ENCODE measurements around the gene SUSD6.

The SUSD6 gene

GRCh38 chr14:69673104-69673503 lies 61.7 kb downstream of the SUSD6 start:
- Histone ChIP-seq H3K79me1 (ENCODE audit: low read length) (no peaks in the 10 kb centered on the region), H3K9ac (ENCODE audit: low read length) (no peak overlapping the region), H3K27me3 (ENCODE audit: insufficient read depth, low read length, poor library complexity) (no peaks in the 10 kb centered on the region), H3K18ac (ENCODE audit: low read length) (no peak overlapping the region), H2BK120ac (ENCODE audit: low read depth, low read length) (no peak overlapping the region), H2BK15ac (replicated peaks; ENCODE audit: low read depth) (no peak overlapping the region), H3K79me2 (ENCODE audit: control insufficient read depth, insufficient read depth, low read length) (no peaks in the 10 kb centered on the region), H3K4me1 (ENCODE audit: control insufficient read depth, low read depth, low read length) (peaks cover 6% of the 10 kb centered on the region), H4K5ac (ENCODE audit: low read length) (no peak overlapping the region), H2AK5ac (ENCODE audit: low read length) (no peak overlapping the region), H3K56ac (ENCODE audit: low read length) (no peak overlapping the region), H3K4me2 (ENCODE audit: low read length) (no peak overlapping the region), H3K4me3 (ENCODE audit: low read length) (no peak overlapping the region), H3K23ac (ENCODE audit: low read length) (no peak overlapping the region), H3K4ac (ENCODE audit: low read depth, low read length) (no peak overlapping the region), H2BK5ac (ENCODE audit: low read length) (no peak overlapping the region), H3K27ac (ENCODE audit: low read depth, low read length) (no peak overlapping the region), H3K36me3 (ENCODE audit: control insufficient read depth, insufficient read depth, low read length) (no peaks in the 10 kb centered on the region), H4K8ac (ENCODE audit: low read depth, low read length) (no peak overlapping the region)
- DNase-seq = no peak

- Histone ChIP-seq H2AK5ac (ENCODE audit: low read length) (no peak overlapping the region), H3K79me1 (ENCODE audit: low read length) (no peaks in the 10 kb centered on the region), H3K36me3 (ENCODE audit: control insufficient read depth, insufficient read depth, low read length) (no peaks in the 10 kb centered on the region), H3K4ac (ENCODE audit: low read depth, low read length) (no peak overlapping the region), H3K4me2 (ENCODE audit: low read length) (no peak overlapping the region), H3K79me2 (ENCODE audit: control insufficient read depth, insufficient read depth, low read length) (no peaks in the 10 kb centered on the region), H3K4me1 (ENCODE audit: control insufficient read depth, low read depth, low read length) (peaks cover 6% of the 10 kb centered on the region), H4K8ac (ENCODE audit: low read depth, low read length) (no peak overlapping the region), H2BK120ac (ENCODE audit: low read depth, low read length) (no peak overlapping the region), H3K27ac (ENCODE audit: low read depth, low read length) (no peak overlapping the region), H3K9ac (ENCODE audit: low read length) (no peak overlapping the region), H2BK5ac (ENCODE audit: low read length) (no peak overlapping the region), H2BK15ac (replicated peaks; ENCODE audit: low read depth) (no peak overlapping the region), H4K5ac (ENCODE audit: low read length) (no peak overlapping the region), H3K18ac (ENCODE audit: low read length) (no peak overlapping the region), H3K27me3 (ENCODE audit: insufficient read depth, low read length, poor library complexity) (no peaks in the 10 kb centered on the region), H3K56ac (ENCODE audit: low read length) (no peak overlapping the region), H3K4me3 (ENCODE audit: low read length) (no peak overlapping the region), H3K23ac (ENCODE audit: low read length) (no peak overlapping the region)
- no CpG with 5 or more reads among the region's 9 CpGs for WGBS (ENCODE audit: extremely low coverage, insufficient coverage, low lambda C conversion rate)
- peak; percentile 39 for DNase-seq
These were observed 62.3 kb downstream of the SUSD6 start for GRCh38 chr14:69673578-69674305.

- Histone ChIP-seq H2AK5ac (ENCODE audit: low read length) (no peak overlapping the region), H3K27ac (ENCODE audit: low read depth, low read length) (no peak overlapping the region), H2BK5ac (ENCODE audit: low read length) (no peak overlapping the region), H3K23ac (ENCODE audit: low read length) (no peak overlapping the region), H2BK15ac (replicated peaks; ENCODE audit: low read depth) (no peak overlapping the region), H3K9ac (ENCODE audit: low read length) (no peak overlapping the region), H3K56ac (ENCODE audit: low read length) (no peak overlapping the region), H3K27me3 (ENCODE audit: insufficient read depth, low read length, poor library complexity) (no peaks in the 10 kb centered on the region), H3K18ac (ENCODE audit: low read length) (no peak overlapping the region), H3K4me1 (ENCODE audit: control insufficient read depth, low read depth, low read length) (peaks cover 6% of the 10 kb centered on the region), H2BK120ac (ENCODE audit: low read depth, low read length) (no peak overlapping the region), H3K79me2 (ENCODE audit: control insufficient read depth, insufficient read depth, low read length) (no peaks in the 10 kb centered on the region), H3K4me3 (ENCODE audit: low read length) (no peak overlapping the region), H4K8ac (ENCODE audit: low read depth, low read length) (no peak overlapping the region), H3K4me2 (ENCODE audit: low read length) (no peak overlapping the region), H3K79me1 (ENCODE audit: low read length) (no peaks in the 10 kb centered on the region), H3K36me3 (ENCODE audit: control insufficient read depth, insufficient read depth, low read length) (no peaks in the 10 kb centered on the region), H4K5ac (ENCODE audit: low read length) (no peak overlapping the region), H3K4ac (ENCODE audit: low read depth, low read length) (no peak overlapping the region)
- WGBS (ENCODE audit: extremely low coverage, insufficient coverage, low lambda C conversion rate) = no CpG with 5 or more reads among the region's 3 CpGs
- no peak for DNase-seq
These were observed 63.3 kb downstream of the SUSD6 start for GRCh38 chr14:69674546-69675244.

- Histone ChIP-seq H3K18ac (ENCODE audit: low read length) (no peak overlapping the region), H2BK15ac (replicated peaks; ENCODE audit: low read depth) (no peak overlapping the region), H2BK120ac (ENCODE audit: low read depth, low read length) (no peak overlapping the region), H3K27me3 (ENCODE audit: insufficient read depth, low read length, poor library complexity) (no peaks in the 10 kb centered on the region), H3K4me3 (ENCODE audit: low read length) (no peak overlapping the region), H2BK5ac (ENCODE audit: low read length) (no peak overlapping the region), H3K9ac (ENCODE audit: low read length) (no peak overlapping the region), H3K56ac (ENCODE audit: low read length) (no peak overlapping the region), H3K23ac (ENCODE audit: low read length) (no peak overlapping the region), H2AK5ac (ENCODE audit: low read length) (no peak overlapping the region), H3K4ac (ENCODE audit: low read depth, low read length) (no peak overlapping the region), H4K8ac (ENCODE audit: low read depth, low read length) (no peak overlapping the region), H3K4me1 (ENCODE audit: control insufficient read depth, low read depth, low read length) (peaks cover 6% of the 10 kb centered on the region), H3K4me2 (ENCODE audit: low read length) (no peak overlapping the region), H3K36me3 (ENCODE audit: control insufficient read depth, insufficient read depth, low read length) (no peaks in the 10 kb centered on the region), H4K5ac (ENCODE audit: low read length) (no peak overlapping the region), H3K79me2 (ENCODE audit: control insufficient read depth, insufficient read depth, low read length) (no peaks in the 10 kb centered on the region), H3K79me1 (ENCODE audit: low read length) (no peaks in the 10 kb centered on the region), H3K27ac (ENCODE audit: low read depth, low read length) (no peak overlapping the region)
- no CpG with 5 or more reads among the region's 1 CpG for WGBS (ENCODE audit: extremely low coverage, insufficient coverage, low lambda C conversion rate)
- no peak for DNase-seq
These were observed 63.8 kb downstream of the SUSD6 start for GRCh38 chr14:69675245-69675583.

- Histone ChIP-seq H3K27me3 (ENCODE audit: insufficient read depth, low read length, poor library complexity) (no peaks in the 10 kb centered on the region), H3K27ac (ENCODE audit: low read depth, low read length) (no peak overlapping the region), H3K4ac (ENCODE audit: low read depth, low read length) (no peak overlapping the region), H2BK15ac (replicated peaks; ENCODE audit: low read depth) (no peak overlapping the region), H3K23ac (ENCODE audit: low read length) (no peak overlapping the region), H4K5ac (ENCODE audit: low read length) (no peak overlapping the region), H3K79me1 (ENCODE audit: low read length) (no peaks in the 10 kb centered on the region), H3K4me1 (ENCODE audit: control insufficient read depth, low read depth, low read length) (peaks cover 6% of the 10 kb centered on the region), H3K36me3 (ENCODE audit: control insufficient read depth, insufficient read depth, low read length) (no peaks in the 10 kb centered on the region), H3K4me2 (ENCODE audit: low read length) (no peak overlapping the region), H3K4me3 (ENCODE audit: low read length) (no peak overlapping the region), H4K8ac (ENCODE audit: low read depth, low read length) (no peak overlapping the region), H3K9ac (ENCODE audit: low read length) (no peak overlapping the region), H3K79me2 (ENCODE audit: control insufficient read depth, insufficient read depth, low read length) (no peaks in the 10 kb centered on the region), H3K56ac (ENCODE audit: low read length) (no peak overlapping the region), H3K18ac (ENCODE audit: low read length) (no peak overlapping the region), H2AK5ac (ENCODE audit: low read length) (no peak overlapping the region), H2BK120ac (ENCODE audit: low read depth, low read length) (no peak overlapping the region), H2BK5ac (ENCODE audit: low read length) (no peak overlapping the region)
- DNase-seq = no peak
- WGBS (ENCODE audit: extremely low coverage, insufficient coverage, low lambda C conversion rate) = no CpG with 5 or more reads among the region's 2 CpGs
These were observed 64.6 kb downstream of the SUSD6 start for GRCh38 chr14:69675877-69676416.

All from mesendoderm (in vitro differentiated cells).